AG04449 (cell line): ENCODE results near the gene GMPPB.

Experiments used
- CTCF ChIA-PET: fragments of 350-600 bp; formaldehyde crosslinking; extraction: SDS; loops from one replicate; lab custom pipeline; 2021; ENCODE audit warnings: antibody characterized with exemption; lab: Yijun Ruan, JAX
- POLR2A ChIA-PET: fragments of 400-600, 350-600 bp; formaldehyde crosslinking; extraction: SDS; loops from one replicate; lab custom pipeline; 2020; ENCODE audit warnings: antibody characterized with exemption, inconsistent platforms; lab: Yijun Ruan, JAX
- DNase-seq: peaks from one replicate; pipeline ENCODE4 v3.0.0-alpha.2; 2010; ENCODE audit warnings: low read depth, low spot score
- H3K4me3 ChIP-seq: 2 replicates; pipeline ENCODE4 v1.5.1; 2011; ENCODE audit warnings: low read depth, mild to moderate bottlenecking, control low read depth, low read length
- CTCF ChIP-seq: IDR thresholded peaks from one replicate; pipeline ENCODE4 v1.5.1; 2011; ENCODE audit warnings: mild to moderate bottlenecking, moderate library complexity, low read length, control low read depth, inconsistent platforms; ENCODE audit not compliant: insufficient read depth; ENCODE audit errors: missing control alignments

Gene GMPPB

GRCh38 chr3:49763981-49764380, 40.2 kb upstream of the GMPPB start:
- ChIA-PET POLR2A (no interaction called here), CTCF (no interaction called here)
- H3K4me3 ChIP-seq: no peak overlapping the region
- no peak for DNase-seq
- no peak for TF ChIP-seq CTCF

- CTCF ChIA-PET: no interaction called here
- DNase-seq: no peak
- POLR2A ChIA-PET: no interaction called here
- H3K4me3 ChIP-seq: no peak overlapping the region
- no peak for TF ChIP-seq CTCF
Observed at GRCh38 chr3:49761661-49762060, 37.9 kb upstream of the GMPPB start.

GRCh38 chr3:49759226-49759625, 35.5 kb upstream of the GMPPB start:
- ChIA-PET POLR2A (no interaction called here), CTCF (interaction anchor here (1.2 kb wide), 2 partner anchors 12 to 43 kb away, joined by 3 to 6 read pairs; partner anchors contain the start of gene INKA1)
- no peak overlapping the region for H3K4me3 ChIP-seq
- TF ChIP-seq CTCF: no peak
- no peak for DNase-seq

GRCh38 chr3:49757197-49757596, 33.4 kb upstream of the GMPPB start:
- ChIA-PET CTCF (interaction anchor here (1.0 to 1.8 kb wide), 3 partner anchors 12 to 82 kb away, joined by 5 to 7 read pairs (median 5); partner anchors contain the start of gene INKA1), POLR2A (no interaction called here)
- TF ChIP-seq CTCF: no peak
- no peak overlapping the region for H3K4me3 ChIP-seq
- DNase-seq: no peak

GRCh38 chr3:49756036-49756435, 32.3 kb upstream of the GMPPB start:
- TF ChIP-seq CTCF: no peak
- CTCF ChIA-PET: interaction anchor here (0.7 to 1.8 kb wide), 4 partner anchors 14 to 144 kb away, joined by 3 to 5 read pairs (median 3); partner anchors contain the start of gene INKA1
- no peak for DNase-seq
- POLR2A ChIA-PET: no interaction called here
- H3K4me3 ChIP-seq: no peak overlapping the region

- no peak for DNase-seq
- no peak overlapping the region for H3K4me3 ChIP-seq
- no peak for TF ChIP-seq CTCF
- POLR2A ChIA-PET: no interaction called here
- CTCF ChIA-PET: interaction anchor here (1.2 kb wide), 1 partner anchor 85 kb away, joined by 5 read pairs; no protein-coding TSS in a partner anchor
Observed at GRCh38 chr3:49754536-49754935, 30.8 kb upstream of the GMPPB start.
